Liver (tissue), 9 donors: ENCODE measurements around the gene KLRF1. TPM values are rescaled to one million over a fixed set of nuclear protein-coding genes. Genes with fewer than 3 reads are reported as not detected.

Experiments
- DNase-seq: peaks from one replicate; pipeline ENCODE4 v3.0.0-alpha.2; 2017; ENCODE audit warnings: low spot score
- H3K27ac ChIP-seq, 2 donors: one replicate each; pipeline ENCODE4 v1.7.0; 2013; ENCODE audit warnings: inconsistent platforms in 2 of 2, low read length in 2 of 2, control low read depth in 1 of 2, low read depth in 1 of 2, mild to moderate bottlenecking in 1 of 2
- H3K27me3 ChIP-seq, 4 donors: one replicate each; pipeline versions ENCODE4 v1.6.1 to v1.7.0; 2013; ENCODE audit warnings: low read length in 3 of 4, inconsistent platforms in 1 of 4, mild to moderate bottlenecking in 1 of 4, moderate library complexity in 1 of 4; ENCODE audit not compliant: control insufficient read depth in 4 of 4, insufficient read depth in 4 of 4
- H3K36me3 ChIP-seq, 4 donors: one replicate each; pipeline versions ENCODE4 v1.6.1 to v1.7.0; 2013; ENCODE audit warnings: low read length in 3 of 4, mild to moderate bottlenecking in 3 of 4, low read depth in 1 of 4, moderate library complexity in 1 of 4; ENCODE audit not compliant: control insufficient read depth in 4 of 4, insufficient read depth in 3 of 4
- H3K4me1 ChIP-seq, 4 donors: one replicate each; pipeline versions ENCODE4 v1.6.1 to v1.7.0; 2013; ENCODE audit warnings: low read length in 3 of 4, mild to moderate bottlenecking in 3 of 4, moderate library complexity in 1 of 4; ENCODE audit not compliant: control insufficient read depth in 4 of 4, insufficient read depth in 4 of 4
- H3K4me3 ChIP-seq, 3 donors: one replicate each; pipeline versions ENCODE4 v1.6.1 to v1.7.0; 2013; ENCODE audit warnings: low read length in 3 of 3, control low read depth in 1 of 3, low read depth in 1 of 3, mild to moderate bottlenecking in 1 of 3
- H3K9ac ChIP-seq, 2 donors: one replicate each; pipeline ENCODE4 v1.7.0; 2013; ENCODE audit warnings: low read length in 2 of 2, mild to moderate bottlenecking in 2 of 2, moderate library complexity in 2 of 2, control low read depth in 1 of 2, low read depth in 1 of 2
- H3K9me3 ChIP-seq, 4 donors: one replicate each; pipeline versions ENCODE4 v1.6.1 to v1.7.0; 2013; ENCODE audit warnings: low read length in 3 of 4; ENCODE audit not compliant: control insufficient read depth in 4 of 4
- EGR1 ChIP-seq, 2 donors: IDR thresholded peaks; 2 replicates each; pipeline ENCODE4 v1.6.1; 2016 to 2018; ENCODE audit warnings: antibody characterized with exemption in 2 of 2, low read depth in 2 of 2
- FOXA1 ChIP-seq: IDR thresholded peaks from 2 replicates; pipeline ENCODE4 v1.6.1; 2016; ENCODE audit warnings: antibody characterized with exemption
- FOXA2 ChIP-seq: IDR thresholded peaks from 2 replicates; pipeline ENCODE4 v1.6.1; 2016; ENCODE audit warnings: antibody characterized with exemption
- GABPA ChIP-seq, 2 donors: IDR thresholded peaks in 1 of 2; conservative IDR thresholded peaks in 1 of 2; 2 replicates each; pipeline ENCODE4 v1.6.1; 2016; ENCODE audit warnings: antibody characterized with exemption in 2 of 2, mild to moderate bottlenecking in 1 of 2, moderate library complexity in 1 of 2
- HNF4A ChIP-seq, 2 donors: conservative IDR thresholded peaks; 2 replicates each; pipeline ENCODE4 v1.6.1; 2016; ENCODE audit warnings: antibody characterized with exemption in 2 of 2, mild to moderate bottlenecking in 2 of 2
- JUND ChIP-seq, 2 donors: IDR thresholded peaks; 2 replicates each; pipeline ENCODE4 v1.6.1; 2016; ENCODE audit warnings: antibody characterized with exemption in 2 of 2
- RAD21 ChIP-seq, 2 donors: IDR thresholded peaks; 2 replicates each; pipeline ENCODE4 v1.6.1; 2016; ENCODE audit warnings: antibody characterized with exemption in 2 of 2, mild to moderate bottlenecking in 2 of 2
- RXRA ChIP-seq, 2 donors: IDR thresholded peaks; 2 replicates each; pipeline ENCODE4 v1.6.1; 2017 to 2018; ENCODE audit warnings: antibody characterized with exemption in 2 of 2, mild to moderate bottlenecking in 1 of 2
- SP1 ChIP-seq: IDR thresholded peaks from 2 replicates; pipeline ENCODE4 v1.6.1; 2018; ENCODE audit warnings: antibody characterized with exemption, mild to moderate bottlenecking
- TAF1 ChIP-seq: conservative IDR thresholded peaks from 2 replicates; pipeline ENCODE4 v1.6.1; 2016; ENCODE audit warnings: antibody characterized with exemption, mild to moderate bottlenecking
- YY1 ChIP-seq: IDR thresholded peaks from 2 replicates; pipeline ENCODE4 v1.6.1; 2016; ENCODE audit warnings: antibody characterized with exemption, mild to moderate bottlenecking
- WGBS: extraction: QIAGEN DNeasy Blood & Tissue Kit; methylation state at CpG from one replicate; pipeline ENCODE4 v1.1.7; 2013; 5-methylcytosine and 5-hydroxymethylcytosine counted together
- polyA plus RNA-seq, 2 donors: library from polyadenylated mRNA; stranded (reverse) in 1 of 2; unstranded in 1 of 2; fragments of 200-250 nt in 1 of 2; fragments of >200 nt in 1 of 2; fragmentation: Nextera tagmentation in 1 of 2; extraction: Ambion mirVana in 1 of 2; gene quantifications; one replicate each; pipeline versions ENCODE4 v1.2.1 to v1.2.3, GENCODE V29; 2013 to 2015
- total RNA-seq, 2 donors: library from RNA; depleted of rRNA; stranded (reverse); fragments of >200 nt; gene quantifications; one replicate each; pipeline ENCODE4 v1.2.3, GENCODE V29; 2014
- TF ChIP-seq, protein P1 (sequence below): fragments of 150-350 bp; IDR thresholded peaks from 2 replicates; pipeline ENCODE4 v1.5.1; 2017; ENCODE audit warnings: improper control_type of control experiment, low read depth, low read length; ENCODE audit not compliant: missing input control
- TF ChIP-seq, protein P2 (sequence below): IDR thresholded peaks from 2 replicates; pipeline ENCODE4 v1.6.1; 2016; ENCODE audit warnings: antibody characterized with exemption
- TF ChIP-seq, protein P3 (sequence below): IDR thresholded peaks from 2 replicates; pipeline ENCODE4 v1.6.1; 2016; ENCODE audit warnings: antibody characterized with exemption, mild to moderate bottlenecking
- donor health status: healthy.
- donor health status: healthy.
- donor health status: healthy.
- donor health status: healthy.
- donor health status: healthy.

KLRF1 gene
- total and polyA plus RNA-seq, 4 donors = 0.18 to 1.5 (median 0.76) TPM

DNA sequence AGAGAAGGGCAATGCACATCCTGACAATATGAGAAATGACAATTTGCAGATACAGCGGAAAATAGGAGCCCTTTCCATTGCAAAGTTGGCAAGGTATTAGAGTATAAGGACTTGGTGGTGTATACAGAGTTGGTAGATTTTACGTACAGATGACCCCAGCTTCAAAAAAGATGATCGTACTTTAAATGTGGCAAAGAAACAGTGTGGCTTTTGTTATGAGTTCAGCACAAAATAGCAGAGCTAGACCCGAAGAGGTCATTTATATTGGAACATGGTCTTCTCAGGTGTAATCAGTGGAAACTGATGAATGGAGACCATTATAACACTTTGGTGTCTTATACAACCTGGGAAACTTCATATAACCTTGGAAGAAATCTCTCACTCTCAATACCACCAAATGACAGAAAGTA is 39.6 kb downstream of the KLRF1 start (continued):
- TF ChIP-seq, protein P1, sequence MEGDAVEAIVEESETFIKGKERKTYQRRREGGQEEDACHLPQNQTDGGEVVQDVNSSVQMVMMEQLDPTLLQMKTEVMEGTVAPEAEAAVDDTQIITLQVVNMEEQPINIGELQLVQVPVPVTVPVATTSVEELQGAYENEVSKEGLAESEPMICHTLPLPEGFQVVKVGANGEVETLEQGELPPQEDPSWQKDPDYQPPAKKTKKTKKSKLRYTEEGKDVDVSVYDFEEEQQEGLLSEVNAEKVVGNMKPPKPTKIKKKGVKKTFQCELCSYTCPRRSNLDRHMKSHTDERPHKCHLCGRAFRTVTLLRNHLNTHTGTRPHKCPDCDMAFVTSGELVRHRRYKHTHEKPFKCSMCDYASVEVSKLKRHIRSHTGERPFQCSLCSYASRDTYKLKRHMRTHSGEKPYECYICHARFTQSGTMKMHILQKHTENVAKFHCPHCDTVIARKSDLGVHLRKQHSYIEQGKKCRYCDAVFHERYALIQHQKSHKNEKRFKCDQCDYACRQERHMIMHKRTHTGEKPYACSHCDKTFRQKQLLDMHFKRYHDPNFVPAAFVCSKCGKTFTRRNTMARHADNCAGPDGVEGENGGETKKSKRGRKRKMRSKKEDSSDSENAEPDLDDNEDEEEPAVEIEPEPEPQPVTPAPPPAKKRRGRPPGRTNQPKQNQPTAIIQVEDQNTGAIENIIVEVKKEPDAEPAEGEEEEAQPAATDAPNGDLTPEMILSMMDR = no peak
- TF ChIP-seq EGR1 (IDR thresholded peaks at IDR 0.05; ENCODE audit: low read depth in 2 of 2) (no peak), SP1 (no peak), TAF1 (no peak), FOXA2 (no peak), GABPA (IDR thresholded peaks at IDR 0.05 in 1 of 2, conservative IDR thresholded peaks at IDR 0.05 in 1 of 2) (no peak)

DNA sequence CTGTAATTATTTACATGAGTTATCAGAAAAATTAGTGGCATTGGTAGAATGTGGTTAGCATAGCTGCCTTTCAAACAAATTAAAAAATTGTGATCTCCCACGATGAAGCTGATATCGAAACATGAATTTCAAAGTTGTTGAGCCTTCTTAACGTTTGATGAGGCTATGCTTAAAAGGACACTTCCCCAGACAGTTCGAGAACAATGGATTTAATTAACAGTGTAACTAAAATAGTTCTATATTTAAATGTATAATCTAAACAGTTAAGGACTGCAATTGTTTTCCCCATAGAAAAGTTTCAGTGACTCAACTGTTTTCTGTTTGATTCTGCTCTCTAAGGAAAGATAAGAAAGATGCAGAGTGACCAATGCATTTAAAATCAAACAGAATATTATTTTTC is 40.2 kb downstream of the KLRF1 start:
- 63% methylated on average over 4 of the region's 4 CpGs for WGBS
- H3K36me3 ChIP-seq = no peaks in the 10 kb centered on the region
- peak overlapping the region; percentile 31 to 87 for H3K9ac ChIP-seq
- DNase-seq = no peak
- H3K27me3 ChIP-seq = no peaks in the 10 kb centered on the region
- H3K4me1 ChIP-seq = peaks cover 0 to 3% (median 2%) of the 10 kb centered on the region in 4 donors
- no peak for TF ChIP-seq TAF1
- TF ChIP-seq GABPA (IDR thresholded peaks at IDR 0.05 in 1 of 2, conservative IDR thresholded peaks at IDR 0.05 in 1 of 2) = no peak
- no peak for TF ChIP-seq JUND (IDR thresholded peaks at IDR 0.05)
- TF ChIP-seq RAD21 (IDR thresholded peaks at IDR 0.05) = no peak
- TF ChIP-seq FOXA2 = no peak
- TF ChIP-seq YY1 = no peak
- no peak for TF ChIP-seq HNF4A (conservative IDR thresholded peaks at IDR 0.05)
- TF ChIP-seq, protein P2, sequence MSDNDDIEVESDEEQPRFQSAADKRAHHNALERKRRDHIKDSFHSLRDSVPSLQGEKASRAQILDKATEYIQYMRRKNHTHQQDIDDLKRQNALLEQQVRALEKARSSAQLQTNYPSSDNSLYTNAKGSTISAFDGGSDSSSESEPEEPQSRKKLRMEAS = no peak
- TF ChIP-seq FOXA1 = no peak
- no peaks in the 10 kb centered on the region for H3K9me3 ChIP-seq
- peak overlapping the region in 2 of 3 donors; percentile 0 to 29 for H3K4me3 ChIP-seq
- no peak overlapping the region for H3K27ac ChIP-seq

DNA sequence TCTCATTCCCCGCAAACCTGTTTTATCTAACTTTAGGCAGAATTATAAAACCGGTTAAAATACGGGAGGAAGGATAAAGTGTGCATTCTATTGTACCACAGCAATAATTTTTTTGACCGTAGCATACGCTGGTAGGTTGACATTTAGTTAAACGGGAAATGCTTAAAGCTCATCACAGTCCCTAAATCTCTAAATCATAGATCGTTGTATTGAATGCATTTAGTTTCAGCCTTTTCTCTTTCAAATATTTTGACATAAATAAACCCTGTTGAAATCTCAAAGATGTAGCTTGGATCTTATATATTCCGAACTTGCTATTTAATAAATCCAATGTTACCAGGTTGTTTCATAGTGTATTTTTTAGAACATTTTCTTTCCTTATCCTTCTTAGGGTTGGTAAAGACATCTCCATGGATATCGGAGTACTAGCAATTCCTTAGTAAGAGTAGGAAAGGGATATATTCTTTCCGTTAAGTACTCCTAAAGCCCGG is 41.1 kb downstream of the KLRF1 start:
- H3K9ac ChIP-seq = peak overlapping the region; percentile 79 to 97
- TF ChIP-seq TAF1 (no peak), SP1 (no peak), RXRA (IDR thresholded peaks at IDR 0.05) (no peak), HNF4A (conservative IDR thresholded peaks at IDR 0.05) (no peak), EGR1 (IDR thresholded peaks at IDR 0.05; ENCODE audit: low read depth in 2 of 2) (no peak)
- TF ChIP-seq, protein P1 = no peak
- TF ChIP-seq, protein P2 = no peak
- TF ChIP-seq, protein P3, sequence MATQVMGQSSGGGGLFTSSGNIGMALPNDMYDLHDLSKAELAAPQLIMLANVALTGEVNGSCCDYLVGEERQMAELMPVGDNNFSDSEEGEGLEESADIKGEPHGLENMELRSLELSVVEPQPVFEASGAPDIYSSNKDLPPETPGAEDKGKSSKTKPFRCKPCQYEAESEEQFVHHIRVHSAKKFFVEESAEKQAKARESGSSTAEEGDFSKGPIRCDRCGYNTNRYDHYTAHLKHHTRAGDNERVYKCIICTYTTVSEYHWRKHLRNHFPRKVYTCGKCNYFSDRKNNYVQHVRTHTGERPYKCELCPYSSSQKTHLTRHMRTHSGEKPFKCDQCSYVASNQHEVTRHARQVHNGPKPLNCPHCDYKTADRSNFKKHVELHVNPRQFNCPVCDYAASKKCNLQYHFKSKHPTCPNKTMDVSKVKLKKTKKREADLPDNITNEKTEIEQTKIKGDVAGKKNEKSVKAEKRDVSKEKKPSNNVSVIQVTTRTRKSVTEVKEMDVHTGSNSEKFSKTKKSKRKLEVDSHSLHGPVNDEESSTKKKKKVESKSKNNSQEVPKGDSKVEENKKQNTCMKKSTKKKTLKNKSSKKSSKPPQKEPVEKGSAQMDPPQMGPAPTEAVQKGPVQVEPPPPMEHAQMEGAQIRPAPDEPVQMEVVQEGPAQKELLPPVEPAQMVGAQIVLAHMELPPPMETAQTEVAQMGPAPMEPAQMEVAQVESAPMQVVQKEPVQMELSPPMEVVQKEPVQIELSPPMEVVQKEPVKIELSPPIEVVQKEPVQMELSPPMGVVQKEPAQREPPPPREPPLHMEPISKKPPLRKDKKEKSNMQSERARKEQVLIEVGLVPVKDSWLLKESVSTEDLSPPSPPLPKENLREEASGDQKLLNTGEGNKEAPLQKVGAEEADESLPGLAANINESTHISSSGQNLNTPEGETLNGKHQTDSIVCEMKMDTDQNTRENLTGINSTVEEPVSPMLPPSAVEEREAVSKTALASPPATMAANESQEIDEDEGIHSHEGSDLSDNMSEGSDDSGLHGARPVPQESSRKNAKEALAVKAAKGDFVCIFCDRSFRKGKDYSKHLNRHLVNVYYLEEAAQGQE = no peak
- peaks cover 0 to 3% (median 2%) of the 10 kb centered on the region in 4 donors for H3K4me1 ChIP-seq
- no peak for DNase-seq
- WGBS = 63% methylated on average over 11 of the region's 11 CpGs
- peak overlapping the region; percentile 89 for H3K27ac ChIP-seq
- H3K9me3 ChIP-seq = no peaks in the 10 kb centered on the region
- peak overlapping the region; percentile 36 to 67 (median 60) for H3K4me3 ChIP-seq
- H3K27me3 ChIP-seq = no peaks in the 10 kb centered on the region
- H3K36me3 ChIP-seq = no peaks in the 10 kb centered on the region
